ENCODE data around the gene THSD4.

The THSD4 gene

GRCh38 chr15:71273731-71274447 lies 158.6 kb downstream of the THSD4 start:
- no peak for TF ChIP-seq ZNF274 (IDR thresholded peaks at IDR 0.05; ENCODE audit: low read depth, low read length)
- TF ChIP-seq SUZ12 (IDR thresholded peaks at IDR 0.05; ENCODE audit: extremely low read depth, insufficient read depth, insufficient read length): no peak
- no peak for DNase-seq (ENCODE audit: low read depth, low spot score)
- no peaks in the 10 kb centered on the region for H3K27me3 ChIP-seq (ENCODE audit: insufficient read depth, insufficient read length)
- H3K9me3 ChIP-seq (ENCODE audit: insufficient read depth, low read length): no peaks in the 10 kb centered on the region
- no peak overlapping the region for H3K9ac ChIP-seq (ENCODE audit: insufficient read length, low read depth)
- no peak overlapping the region for H3K4me3 ChIP-seq (ENCODE audit: insufficient read length, low read depth)
- no peaks in the 10 kb centered on the region for H3K36me3 ChIP-seq (ENCODE audit: insufficient read depth, insufficient read length, low read length)
- no peaks in the 10 kb centered on the region for H3K4me1 ChIP-seq (ENCODE audit: insufficient read depth, insufficient read length)

- no peak for TF ChIP-seq SUZ12 (IDR thresholded peaks at IDR 0.05; ENCODE audit: extremely low read depth, insufficient read depth, insufficient read length)
- no peak for TF ChIP-seq ZNF274 (IDR thresholded peaks at IDR 0.05; ENCODE audit: low read depth, low read length)
- no peak for TF ChIP-seq YY1 (IDR thresholded peaks at IDR 0.05; ENCODE audit: insufficient read depth, insufficient read length)
- no peak overlapping the region for H3K9ac ChIP-seq (ENCODE audit: insufficient read length, low read depth)
- no peaks in the 10 kb centered on the region for H3K27me3 ChIP-seq (ENCODE audit: insufficient read depth, insufficient read length)
- no peaks in the 10 kb centered on the region for H3K36me3 ChIP-seq (ENCODE audit: insufficient read depth, insufficient read length, low read length)
- no peak overlapping the region for H3K4me3 ChIP-seq (ENCODE audit: insufficient read length, low read depth)
- H3K9me3 ChIP-seq (ENCODE audit: insufficient read depth, low read length): no peaks in the 10 kb centered on the region
- no peak for DNase-seq (ENCODE audit: low read depth, low spot score)
- H3K4me1 ChIP-seq (ENCODE audit: insufficient read depth, insufficient read length): no peaks in the 10 kb centered on the region
Observed at GRCh38 chr15:71274448-71274798, 159.2 kb downstream of the THSD4 start.

GRCh38 chr15:71275098-71275497 lies 159.8 kb downstream of the THSD4 start:
- no peaks in the 10 kb centered on the region for H3K4me1 ChIP-seq (ENCODE audit: insufficient read depth, insufficient read length)
- H3K9me3 ChIP-seq (ENCODE audit: insufficient read depth, low read length): no peaks in the 10 kb centered on the region
- H3K9ac ChIP-seq (ENCODE audit: insufficient read length, low read depth): no peak overlapping the region
- H3K4me3 ChIP-seq (ENCODE audit: insufficient read length, low read depth): no peak overlapping the region
- H3K36me3 ChIP-seq (ENCODE audit: insufficient read depth, insufficient read length, low read length): no peaks in the 10 kb centered on the region
- no peaks in the 10 kb centered on the region for H3K27me3 ChIP-seq (ENCODE audit: insufficient read depth, insufficient read length)
- TF ChIP-seq ZNF274 (IDR thresholded peaks at IDR 0.05; ENCODE audit: low read depth, low read length) (no peak), SUZ12 (IDR thresholded peaks at IDR 0.05; ENCODE audit: extremely low read depth, insufficient read depth, insufficient read length) (no peak), YY1 (IDR thresholded peaks at IDR 0.05; ENCODE audit: insufficient read depth, insufficient read length) (no peak)
- no peak for DNase-seq (ENCODE audit: low read depth, low spot score)

GRCh38 chr15:71275566-71276335 lies 160.5 kb downstream of the THSD4 start:
- no peak for TF ChIP-seq ZNF274 (IDR thresholded peaks at IDR 0.05; ENCODE audit: low read depth, low read length)
- no peak for TF ChIP-seq YY1 (IDR thresholded peaks at IDR 0.05; ENCODE audit: insufficient read depth, insufficient read length)
- TF ChIP-seq SUZ12 (IDR thresholded peaks at IDR 0.05; ENCODE audit: extremely low read depth, insufficient read depth, insufficient read length): no peak
- H3K4me3 ChIP-seq (ENCODE audit: insufficient read length, low read depth): no peak overlapping the region
- DNase-seq (ENCODE audit: low read depth, low spot score): no peak
- H3K9me3 ChIP-seq (ENCODE audit: insufficient read depth, low read length): no peaks in the 10 kb centered on the region
- no peaks in the 10 kb centered on the region for H3K36me3 ChIP-seq (ENCODE audit: insufficient read depth, insufficient read length, low read length)
- no peaks in the 10 kb centered on the region for H3K27me3 ChIP-seq (ENCODE audit: insufficient read depth, insufficient read length)
- no peaks in the 10 kb centered on the region for H3K4me1 ChIP-seq (ENCODE audit: insufficient read depth, insufficient read length)
- H3K9ac ChIP-seq (ENCODE audit: insufficient read length, low read depth): no peak overlapping the region

- no peak for TF ChIP-seq ZNF274 (IDR thresholded peaks at IDR 0.05; ENCODE audit: low read depth, low read length)
- no peak for TF ChIP-seq SUZ12 (IDR thresholded peaks at IDR 0.05; ENCODE audit: extremely low read depth, insufficient read depth, insufficient read length)
- no peak for TF ChIP-seq YY1 (IDR thresholded peaks at IDR 0.05; ENCODE audit: insufficient read depth, insufficient read length)
- Histone ChIP-seq H3K4me3 (ENCODE audit: insufficient read length, low read depth) (no peak overlapping the region), H3K9ac (ENCODE audit: insufficient read length, low read depth) (no peak overlapping the region), H3K9me3 (ENCODE audit: insufficient read depth, low read length) (no peaks in the 10 kb centered on the region), H3K27me3 (ENCODE audit: insufficient read depth, insufficient read length) (no peaks in the 10 kb centered on the region), H3K4me1 (ENCODE audit: insufficient read depth, insufficient read length) (no peaks in the 10 kb centered on the region), H3K36me3 (ENCODE audit: insufficient read depth, insufficient read length, low read length) (no peaks in the 10 kb centered on the region)
- no peak for DNase-seq (ENCODE audit: low read depth, low spot score)
Observed at GRCh38 chr15:71276336-71276665, 161.0 kb downstream of the THSD4 start.

GRCh38 chr15:71278989-71279756 lies 163.9 kb downstream of the THSD4 start:
- H3K9ac ChIP-seq (ENCODE audit: insufficient read length, low read depth): no peak overlapping the region
- H3K4me3 ChIP-seq (ENCODE audit: insufficient read length, low read depth): no peak overlapping the region
- no peaks in the 10 kb centered on the region for H3K9me3 ChIP-seq (ENCODE audit: insufficient read depth, low read length)
- no peak for DNase-seq (ENCODE audit: low read depth, low spot score)
- H3K36me3 ChIP-seq (ENCODE audit: insufficient read depth, insufficient read length, low read length): no peaks in the 10 kb centered on the region
- no peaks in the 10 kb centered on the region for H3K4me1 ChIP-seq (ENCODE audit: insufficient read depth, insufficient read length)
- no peak for TF ChIP-seq SUZ12 (IDR thresholded peaks at IDR 0.05; ENCODE audit: extremely low read depth, insufficient read depth, insufficient read length)
- TF ChIP-seq ZNF274 (IDR thresholded peaks at IDR 0.05; ENCODE audit: low read depth, low read length): no peak
- TF ChIP-seq YY1 (IDR thresholded peaks at IDR 0.05; ENCODE audit: insufficient read depth, insufficient read length): no peak
- H3K27me3 ChIP-seq (ENCODE audit: insufficient read depth, insufficient read length): no peaks in the 10 kb centered on the region

GRCh38 chr15:71279757-71280141 lies 164.5 kb downstream of the THSD4 start:
- H3K4me1 ChIP-seq (ENCODE audit: insufficient read depth, insufficient read length): no peaks in the 10 kb centered on the region
- DNase-seq (ENCODE audit: low read depth, low spot score): no peak

More at GRCh38 chr15:71279757-71280141, 164.5 kb downstream of the THSD4 start:
- TF ChIP-seq YY1 (IDR thresholded peaks at IDR 0.05; ENCODE audit: insufficient read depth, insufficient read length) (no peak), SUZ12 (IDR thresholded peaks at IDR 0.05; ENCODE audit: extremely low read depth, insufficient read depth, insufficient read length) (no peak), ZNF274 (IDR thresholded peaks at IDR 0.05; ENCODE audit: low read depth, low read length) (no peak)
- Histone ChIP-seq H3K9ac (ENCODE audit: insufficient read length, low read depth) (no peak overlapping the region), H3K4me3 (ENCODE audit: insufficient read length, low read depth) (no peak overlapping the region), H3K36me3 (ENCODE audit: insufficient read depth, insufficient read length, low read length) (no peaks in the 10 kb centered on the region), H3K27me3 (ENCODE audit: insufficient read depth, insufficient read length) (no peaks in the 10 kb centered on the region), H3K9me3 (ENCODE audit: insufficient read depth, low read length) (no peaks in the 10 kb centered on the region)

Data from NT2/D1 (cell line).